Activated naive CD4-positive, alpha-beta T cell treated with anti-CD3 and anti-CD28 coated beads for 36 hours (primary cell): ENCODE measurements around the gene MEIKIN. TPM values are rescaled to one million over a fixed set of nuclear protein-coding genes. Genes with fewer than 3 reads are reported as not detected.

Experiments
- total RNA-seq, 2 experiments: library from RNA; stranded (reverse); gene quantifications; one replicate each; pipeline ENCODE4 v1.2.3, GENCODE V29; 2021

MEIKIN gene
- total RNA-seq, 2 experiments from 2014 or later, result 1.4 to 1.9 TPM

Other genes with a start within 250 kb of the MEIKIN start
- gene FNIP1, start 148.6 kb downstream of the MEIKIN start, total RNA-seq, result 10 to 100 TPM; 16.8 to 17.8 TPM
- gene ACSL6, start 66.0 kb upstream of the MEIKIN start, total RNA-seq, result 1 to 10 TPM; 1.2 to 2.4 TPM
- not detected for gene IL3, start 115.0 kb upstream of the MEIKIN start, total RNA-seq
- gene CSF2, start 128.1 kb upstream of the MEIKIN start, total RNA-seq, result under 1 TPM in 1 of 2 experiments, not detected in 1; 0.30 TPM